22Rv1 (cell line): ENCODE measurements around the gene SLC36A3.

Experiments used
- CTCF ChIP-seq: fragments of 450-650 bp; IDR thresholded peaks from 2 replicates; pipeline ENCODE4 v1.5.1; 2017; ENCODE audit warnings: mild to moderate bottlenecking
- ZFX ChIP-seq: fragments of 450-650 bp; IDR thresholded peaks from 2 replicates; pipeline ENCODE4 v1.6.1; 2017; ENCODE audit warnings: antibody characterized with exemption, borderline replicate concordance

DNA sequence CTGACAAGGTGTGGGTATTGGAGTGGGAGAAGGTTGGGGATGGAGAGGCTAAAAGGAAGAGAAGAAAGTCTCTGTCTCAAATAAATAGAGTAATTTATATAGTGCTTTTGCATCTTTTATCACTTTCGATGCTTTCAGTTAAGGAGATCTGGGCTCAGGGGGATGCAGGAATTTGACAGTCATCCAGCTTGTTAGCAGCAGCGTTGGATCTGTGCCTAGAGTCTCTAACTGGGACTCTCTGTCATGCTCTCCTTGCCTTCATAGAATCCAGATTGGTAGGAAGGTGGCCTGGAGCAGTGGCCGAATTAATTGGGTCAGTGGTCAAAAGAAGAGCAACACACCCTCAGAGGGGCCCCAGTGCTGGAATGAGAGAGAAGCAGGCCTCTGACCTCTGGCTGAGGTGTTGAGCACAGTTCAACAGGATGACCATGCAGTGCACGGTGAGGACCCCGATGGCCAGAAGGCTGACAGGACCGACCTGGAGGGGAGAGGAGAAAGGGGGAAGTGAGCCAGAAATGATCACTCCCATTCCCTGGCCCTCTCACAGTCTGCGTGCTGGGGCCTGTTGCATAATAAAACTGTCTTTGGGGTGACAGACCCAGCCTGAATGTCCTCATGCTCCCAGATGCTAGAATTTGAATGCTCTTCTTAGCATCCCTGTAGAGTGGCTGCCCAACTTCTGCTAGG, 7.6 kb downstream of the SLC36A3 start:
- TF ChIP-seq CTCF (no peak), ZFX (no peak)
